RCC 7860 (cell line): ENCODE results near the gene RETN.

ENCODE experiments used
- DNase-seq: peaks from one replicate; pipeline ENCODE4 v3.0.0-alpha.2; 2015; ENCODE audit warnings: low spot score
- FAIRE-seq: peaks from 2 replicates; lab custom pipeline; 2012; peaks lifted over from hg19 to GRCh38; lab: Jason Lieb, UNC

The RETN gene

GRCh38 chr19:7681340-7682174 is 12.7 kb downstream of the RETN start:
- DNase-seq (peak; percentile 9), FAIRE-seq (no peak)

GRCh38 chr19:7682175-7682855 is 13.5 kb downstream of the RETN start:
- FAIRE-seq: no peak
- DNase-seq: no peak

GRCh38 chr19:7685546-7686445 is 16.9 kb downstream of the RETN start:
- no peak for FAIRE-seq
- no peak for DNase-seq

GRCh38 chr19:7687177-7687576 is 18.3 kb downstream of the RETN start:
- DNase-seq (no peak), FAIRE-seq (no peak)

- no peak for FAIRE-seq
- no peak for DNase-seq
Measured at GRCh38 chr19:7689165-7689564, 20.3 kb downstream of the RETN start.

GRCh38 chr19:7690779-7691258 is 22.0 kb downstream of the RETN start:
- FAIRE-seq (no peak), DNase-seq (no peak)

- FAIRE-seq (no peak), DNase-seq (no peak)
Measured at GRCh38 chr19:7691497-7691896, 22.6 kb downstream of the RETN start.

- FAIRE-seq: no peak
- DNase-seq: no peak
Measured at GRCh38 chr19:7692417-7693088, 23.7 kb downstream of the RETN start.

- no peak for DNase-seq
- FAIRE-seq: no peak
Measured at GRCh38 chr19:7694499-7694898, 25.6 kb downstream of the RETN start.

GRCh38 chr19:7697721-7698287 is 29.0 kb downstream of the RETN start:
- no peak for DNase-seq
- FAIRE-seq: no peak

- FAIRE-seq (no peak), DNase-seq (no peak)
Measured at GRCh38 chr19:7698583-7698982, 29.7 kb downstream of the RETN start.

- FAIRE-seq: no peak
- DNase-seq: no peak
Measured at GRCh38 chr19:7699003-7699402, 30.2 kb downstream of the RETN start.

GRCh38 chr19:7699417-7700401 is 30.9 kb downstream of the RETN start:
- DNase-seq: no peak
- no peak for FAIRE-seq

- FAIRE-seq: no peak
- DNase-seq: no peak
Measured at GRCh38 chr19:7701049-7701653, 32.3 kb downstream of the RETN start.

GRCh38 chr19:7701654-7702457 is 33.0 kb downstream of the RETN start, which contains the start of gene FCER2:
Gene FCER2, minus strand, starts transcription at chr19:7702131. Its CDS starts 2,371 bp downstream, at chr19:7699760.
- FAIRE-seq (no peak), DNase-seq (no peak)

GRCh38 chr19:7703332-7703731 is 34.5 kb downstream of the RETN start:
- FAIRE-seq: no peak
- DNase-seq: no peak

- no peak for DNase-seq
- no peak for FAIRE-seq
Measured at GRCh38 chr19:7704280-7705060, 35.6 kb downstream of the RETN start.
